Mesothelial cell of epicardium (in vitro differentiated cells): ENCODE results near the gene GPX3. TPM values are rescaled to one million over a fixed set of nuclear protein-coding genes. Genes with fewer than 3 reads are reported as not detected.

Experiments used
- DNase-seq, 2 experiments: peaks; one replicate each; pipeline ENCODE4 v3.0.0; 2021; ENCODE audit warnings: low spot score in 2 of 2; ENCODE audit not compliant: unreplicated experiment in 2 of 2
- H3K27ac Mint-ChIP-seq: 2 replicates; pipeline ENCODE4 v1.8.0; 2021; ENCODE audit warnings: mixed read lengths
- H3K27me3 Mint-ChIP-seq: 2 replicates; pipeline ENCODE4 v1.8.0; 2021; ENCODE audit warnings: low read depth, mixed read lengths
- H3K36me3 Mint-ChIP-seq: 2 replicates; pipeline ENCODE4 v1.8.0; 2021; ENCODE audit warnings: mixed read lengths
- H3K4me1 Mint-ChIP-seq: 2 replicates; pipeline ENCODE4 v1.8.0; 2021; ENCODE audit warnings: mixed read lengths
- H3K4me3 Mint-ChIP-seq: 2 replicates; pipeline ENCODE4 v1.8.0; 2021; ENCODE audit warnings: mild to moderate bottlenecking, moderate library complexity, mixed read lengths
- H3K9me3 Mint-ChIP-seq: 2 replicates; pipeline ENCODE4 v1.8.0; 2021; ENCODE audit warnings: mixed read lengths
- total RNA-seq: library from RNA; stranded (reverse); gene quantifications from 3 replicates; pipeline ENCODE4 v1.2.1, GENCODE V29; 2021
- TF ChIP-seq, protein P1 (sequence below): fragments of 200-600 bp; sonication (generic); IDR thresholded peaks from one replicate; pipeline ENCODE4 v1.5.0; 2021; ENCODE audit warnings: antibody characterized with exemption; ENCODE audit not compliant: unreplicated experiment

Gene GPX3
- total RNA-seq, 1 donor from 2014 or later: 2.0 TPM

DNA sequence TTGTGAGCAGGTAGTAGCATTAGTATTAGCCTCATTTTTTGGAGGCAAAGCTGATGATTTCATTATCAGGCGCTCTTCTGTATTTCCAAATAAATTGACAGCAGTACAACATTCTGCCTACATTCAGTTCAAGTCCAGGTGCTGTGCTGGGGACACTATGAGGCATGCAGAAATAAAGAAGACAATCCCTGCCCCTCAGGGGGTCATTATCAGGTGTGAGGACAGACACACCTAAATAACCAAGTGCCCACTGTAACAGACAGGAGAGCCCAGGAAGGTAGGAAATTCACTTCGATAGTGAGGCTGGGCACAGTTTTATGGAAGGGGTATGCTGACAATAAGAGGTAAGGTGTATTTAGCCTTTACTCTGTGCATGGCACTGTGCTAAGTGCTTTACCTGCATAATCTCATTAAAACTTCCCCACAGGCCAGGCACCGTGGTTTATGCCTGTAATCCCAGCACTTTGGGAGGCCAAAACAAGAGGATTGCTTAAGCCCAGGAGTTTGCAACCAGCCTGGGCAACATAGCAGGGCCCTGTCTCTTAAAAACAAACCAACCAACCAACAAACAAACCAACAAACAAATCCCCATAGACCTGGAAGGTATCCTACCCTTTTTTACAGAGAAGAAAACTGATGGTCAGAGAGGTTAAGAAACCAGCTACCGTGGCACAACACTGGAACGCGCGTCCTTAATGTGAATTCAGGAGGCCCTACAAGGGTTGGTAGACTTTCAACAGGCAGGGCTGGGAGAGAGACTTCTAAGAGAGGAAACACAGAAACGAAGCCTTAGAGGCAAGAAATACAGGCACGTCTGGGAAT lies 17.5 kb upstream of the GPX3 start:
- Mint-ChIP-seq H3K27me3 (peaks cover 15% of the 10 kb centered on the region), H3K27ac (no peak overlapping the region), H3K9me3 (no peaks in the 10 kb centered on the region), H3K36me3 (no peaks in the 10 kb centered on the region), H3K4me3 (no peak overlapping the region), H3K4me1 (peaks cover 7% of the 10 kb centered on the region)
- no peak for DNase-seq
- TF ChIP-seq, protein P1, sequence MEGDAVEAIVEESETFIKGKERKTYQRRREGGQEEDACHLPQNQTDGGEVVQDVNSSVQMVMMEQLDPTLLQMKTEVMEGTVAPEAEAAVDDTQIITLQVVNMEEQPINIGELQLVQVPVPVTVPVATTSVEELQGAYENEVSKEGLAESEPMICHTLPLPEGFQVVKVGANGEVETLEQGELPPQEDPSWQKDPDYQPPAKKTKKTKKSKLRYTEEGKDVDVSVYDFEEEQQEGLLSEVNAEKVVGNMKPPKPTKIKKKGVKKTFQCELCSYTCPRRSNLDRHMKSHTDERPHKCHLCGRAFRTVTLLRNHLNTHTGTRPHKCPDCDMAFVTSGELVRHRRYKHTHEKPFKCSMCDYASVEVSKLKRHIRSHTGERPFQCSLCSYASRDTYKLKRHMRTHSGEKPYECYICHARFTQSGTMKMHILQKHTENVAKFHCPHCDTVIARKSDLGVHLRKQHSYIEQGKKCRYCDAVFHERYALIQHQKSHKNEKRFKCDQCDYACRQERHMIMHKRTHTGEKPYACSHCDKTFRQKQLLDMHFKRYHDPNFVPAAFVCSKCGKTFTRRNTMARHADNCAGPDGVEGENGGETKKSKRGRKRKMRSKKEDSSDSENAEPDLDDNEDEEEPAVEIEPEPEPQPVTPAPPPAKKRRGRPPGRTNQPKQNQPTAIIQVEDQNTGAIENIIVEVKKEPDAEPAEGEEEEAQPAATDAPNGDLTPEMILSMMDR: no peak

GRCh38 chr5:151003503-151003860 lies 16.9 kb upstream of the GPX3 start:
- Mint-ChIP-seq H3K4me3 (no peak overlapping the region), H3K4me1 (peaks cover 7% of the 10 kb centered on the region), H3K27ac (no peak overlapping the region), H3K36me3 (no peaks in the 10 kb centered on the region), H3K27me3 (peaks cover 15% of the 10 kb centered on the region), H3K9me3 (no peaks in the 10 kb centered on the region)
- TF ChIP-seq, protein P1: no peak
- DNase-seq: no peak

DNA sequence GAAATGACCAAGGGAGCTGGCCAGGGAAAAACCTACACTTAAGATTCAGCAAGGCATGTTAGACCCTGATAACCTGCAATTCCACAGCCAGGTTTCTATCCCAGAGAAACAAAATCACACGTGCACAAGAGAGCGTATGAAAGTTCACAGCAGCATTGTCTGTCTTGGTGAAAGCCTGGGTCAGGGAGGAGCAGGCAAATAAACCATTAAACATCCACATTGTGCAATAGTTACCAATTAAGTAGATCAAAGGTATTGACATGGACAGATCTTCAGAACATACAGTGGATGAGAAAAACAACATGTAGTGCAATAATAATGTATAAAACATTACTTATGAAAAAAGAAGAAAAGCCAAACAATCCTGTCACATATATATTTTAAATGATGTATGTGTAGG lies 15.9 kb upstream of the GPX3 start:
- Mint-ChIP-seq H3K27me3 (peaks cover 13% of the 10 kb centered on the region), H3K27ac (no peak overlapping the region), H3K9me3 (no peaks in the 10 kb centered on the region), H3K4me3 (no peak overlapping the region), H3K36me3 (no peaks in the 10 kb centered on the region), H3K4me1 (peaks cover 7% of the 10 kb centered on the region)
- TF ChIP-seq, protein P1: no peak
- DNase-seq: no peak

- Mint-ChIP-seq H3K27ac (peak overlapping the region; percentile 1), H3K27me3 (peaks cover 14% of the 10 kb centered on the region), H3K36me3 (no peaks in the 10 kb centered on the region), H3K9me3 (no peaks in the 10 kb centered on the region), H3K4me1 (peaks cover 7% of the 10 kb centered on the region), H3K4me3 (no peak overlapping the region)
- TF ChIP-seq, protein P1: no peak
- no peak for DNase-seq
These were observed 15.0 kb upstream of the GPX3 start for GRCh38 chr5:151005187-151005949.

- TF ChIP-seq, protein P1: no peak
- DNase-seq: no peak
These were observed 14.3 kb upstream of the GPX3 start for GRCh38 chr5:151005950-151006576.

More at GRCh38 chr5:151005950-151006576, 14.3 kb upstream of the GPX3 start:
- Mint-ChIP-seq H3K27ac (no peak overlapping the region), H3K27me3 (peaks cover 14% of the 10 kb centered on the region), H3K36me3 (no peaks in the 10 kb centered on the region), H3K4me1 (peaks cover 7% of the 10 kb centered on the region), H3K4me3 (no peak overlapping the region), H3K9me3 (no peaks in the 10 kb centered on the region)
